Suprapubic skin (tissue), 3 donors: ENCODE results near the gene EPHA6.

ENCODE experiments used
- CTCF ChIP-seq, 2 donors: fragments of 200-600 bp in 1 of 2; fragments of 450-650 bp in 1 of 2; sonication (generic) in 1 of 2; IDR thresholded peaks; one replicate each; pipeline ENCODE4 v1.5.1; 2016 to 2019; ENCODE audit warnings: antibody characterized with exemption in 2 of 2, mild to moderate bottlenecking in 1 of 2, moderate library complexity in 1 of 2
- EP300 ChIP-seq: sonication (generic); formaldehyde crosslinking; IDR thresholded peaks from one replicate; pipeline ENCODE4 v1.6.1; 2017; ENCODE audit warnings: antibody characterized with exemption

- TF ChIP-seq CTCF (IDR thresholded peaks at IDR 0.05) (no peak), EP300 (no peak)
Observed at GRCh38 chr3:97432914-97433313, 618.5 kb downstream of the EPHA6 start.
